SK-N-MC (cell line): Measurements from ENCODE around the gene LPCAT2.

ENCODE experiments used
- EZH2 ChIP-seq: fragments of 200-600 bp; sonication (generic); IDR thresholded peaks from one replicate; pipeline ENCODE4 v1.6.1; 2017; ENCODE audit warnings: antibody characterized with exemption
- POLR2AphosphoS5 ChIP-seq: IDR thresholded peaks from 2 replicates; pipeline ENCODE4 v1.6.1; 2012; ENCODE audit warnings: mild to moderate bottlenecking, low read depth, low read length, borderline replicate concordance

DNA sequence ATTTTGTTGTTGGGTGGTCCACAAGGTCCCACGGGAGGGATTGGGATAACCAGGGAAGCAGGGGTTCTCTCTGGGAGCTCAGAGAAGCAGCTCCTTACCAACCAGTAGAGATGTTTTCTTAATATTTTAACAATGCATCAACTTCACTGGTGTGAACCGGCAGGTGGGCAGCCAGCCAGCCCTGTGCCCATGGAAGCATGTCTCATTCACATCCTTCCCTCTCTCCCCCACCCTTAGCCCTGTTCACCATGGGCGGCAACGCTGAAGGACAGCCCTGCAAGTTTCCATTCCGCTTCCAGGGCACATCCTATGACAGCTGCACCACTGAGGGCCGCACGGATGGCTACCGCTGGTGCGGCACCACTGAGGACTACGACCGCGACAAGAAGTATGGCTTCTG is 20.6 kb upstream of the LPCAT2 start:
- TF ChIP-seq EZH2, result no peak
- TF ChIP-seq POLR2AphosphoS5, result no peak
